Measurements from ENCODE around the gene LMTK3.

DNA sequence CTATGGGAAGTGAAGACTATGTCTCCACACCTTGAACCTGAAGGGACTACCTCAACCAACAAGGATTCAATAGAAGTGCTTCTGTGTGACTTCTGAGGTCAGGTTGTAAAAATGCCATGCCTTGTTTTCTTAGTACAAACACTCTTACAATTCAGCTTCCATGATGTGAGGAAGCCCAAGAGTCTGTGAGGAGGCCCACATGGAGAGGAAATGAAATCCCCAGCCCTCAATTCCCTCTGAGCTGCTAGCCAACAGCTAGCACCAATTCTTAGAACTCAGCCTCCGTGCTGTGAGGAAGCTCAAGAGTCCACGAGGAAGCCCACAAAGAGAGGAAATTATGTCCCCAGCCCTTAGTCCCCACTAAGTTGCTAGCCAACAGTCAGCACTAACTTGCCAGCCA is 12.6 kb upstream of the LMTK3 start:
- TF ChIP-seq, protein P1, sequence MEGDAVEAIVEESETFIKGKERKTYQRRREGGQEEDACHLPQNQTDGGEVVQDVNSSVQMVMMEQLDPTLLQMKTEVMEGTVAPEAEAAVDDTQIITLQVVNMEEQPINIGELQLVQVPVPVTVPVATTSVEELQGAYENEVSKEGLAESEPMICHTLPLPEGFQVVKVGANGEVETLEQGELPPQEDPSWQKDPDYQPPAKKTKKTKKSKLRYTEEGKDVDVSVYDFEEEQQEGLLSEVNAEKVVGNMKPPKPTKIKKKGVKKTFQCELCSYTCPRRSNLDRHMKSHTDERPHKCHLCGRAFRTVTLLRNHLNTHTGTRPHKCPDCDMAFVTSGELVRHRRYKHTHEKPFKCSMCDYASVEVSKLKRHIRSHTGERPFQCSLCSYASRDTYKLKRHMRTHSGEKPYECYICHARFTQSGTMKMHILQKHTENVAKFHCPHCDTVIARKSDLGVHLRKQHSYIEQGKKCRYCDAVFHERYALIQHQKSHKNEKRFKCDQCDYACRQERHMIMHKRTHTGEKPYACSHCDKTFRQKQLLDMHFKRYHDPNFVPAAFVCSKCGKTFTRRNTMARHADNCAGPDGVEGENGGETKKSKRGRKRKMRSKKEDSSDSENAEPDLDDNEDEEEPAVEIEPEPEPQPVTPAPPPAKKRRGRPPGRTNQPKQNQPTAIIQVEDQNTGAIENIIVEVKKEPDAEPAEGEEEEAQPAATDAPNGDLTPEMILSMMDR (IDR thresholded peaks at IDR 0.05), result no peak
- no peak for TF ChIP-seq POLR2A (IDR thresholded peaks at IDR 0.05)

Measured in body of pancreas (tissue), 4 donors.